ENCODE results near the gene SNX27. TPM values are rescaled to one million over a fixed set of nuclear protein-coding genes. Genes with fewer than 3 reads are reported as not detected.

Gene SNX27
- total RNA-seq, 4 donors from 2014 or later, result 37.0 to 43.7 (median 40.9) TPM

DNA sequence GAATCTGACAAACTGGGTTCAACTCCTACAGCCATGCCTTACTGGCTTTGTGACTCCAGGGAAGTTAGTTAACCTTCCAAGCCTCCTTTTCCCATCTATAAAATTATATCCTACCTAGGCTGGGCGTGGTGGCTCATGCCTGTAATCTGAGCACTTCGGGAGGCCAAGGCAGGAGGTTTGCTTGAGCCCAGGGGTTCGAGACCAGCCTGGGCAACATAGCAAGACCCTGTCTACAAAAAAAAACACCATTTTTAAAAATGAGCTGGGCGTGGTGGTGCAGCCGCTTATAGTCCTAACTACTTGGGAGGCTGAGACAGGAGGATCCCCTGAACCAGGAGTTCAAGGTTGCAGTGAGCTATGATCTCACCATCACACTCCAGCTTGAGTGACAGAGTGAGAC, 89.7 kb downstream of the SNX27 start:
- intact Hi-C loops (cut with DNase I; ENCODE audit: low total_unique reads) (no loop called here), in situ Hi-C loops (cut with MboI; ENCODE audit: low sequenced_read_pairs in 4 of 4) (no loop called here)
- Histone ChIP-seq H3K27me3 (no peaks in the 10 kb centered on the region), H3K4me1 (no peaks in the 10 kb centered on the region), H3K27ac (no peak overlapping the region), H3K9me3 (no peaks in the 10 kb centered on the region), H3K4me3 (no peak overlapping the region), H3K36me3 (peaks cover 0 to 50% of the 10 kb centered on the region in 2 donors)
- TF ChIP-seq, protein P1, sequence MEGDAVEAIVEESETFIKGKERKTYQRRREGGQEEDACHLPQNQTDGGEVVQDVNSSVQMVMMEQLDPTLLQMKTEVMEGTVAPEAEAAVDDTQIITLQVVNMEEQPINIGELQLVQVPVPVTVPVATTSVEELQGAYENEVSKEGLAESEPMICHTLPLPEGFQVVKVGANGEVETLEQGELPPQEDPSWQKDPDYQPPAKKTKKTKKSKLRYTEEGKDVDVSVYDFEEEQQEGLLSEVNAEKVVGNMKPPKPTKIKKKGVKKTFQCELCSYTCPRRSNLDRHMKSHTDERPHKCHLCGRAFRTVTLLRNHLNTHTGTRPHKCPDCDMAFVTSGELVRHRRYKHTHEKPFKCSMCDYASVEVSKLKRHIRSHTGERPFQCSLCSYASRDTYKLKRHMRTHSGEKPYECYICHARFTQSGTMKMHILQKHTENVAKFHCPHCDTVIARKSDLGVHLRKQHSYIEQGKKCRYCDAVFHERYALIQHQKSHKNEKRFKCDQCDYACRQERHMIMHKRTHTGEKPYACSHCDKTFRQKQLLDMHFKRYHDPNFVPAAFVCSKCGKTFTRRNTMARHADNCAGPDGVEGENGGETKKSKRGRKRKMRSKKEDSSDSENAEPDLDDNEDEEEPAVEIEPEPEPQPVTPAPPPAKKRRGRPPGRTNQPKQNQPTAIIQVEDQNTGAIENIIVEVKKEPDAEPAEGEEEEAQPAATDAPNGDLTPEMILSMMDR (IDR thresholded peaks at IDR 0.05 in 4 of 5, conservative IDR thresholded peaks at IDR 0.05 in 1 of 5), result no peak
- no peak for TF ChIP-seq POLR2A (IDR thresholded peaks at IDR 0.05)
- DNase-seq (no peak), ATAC-seq (no peak)

DNA sequence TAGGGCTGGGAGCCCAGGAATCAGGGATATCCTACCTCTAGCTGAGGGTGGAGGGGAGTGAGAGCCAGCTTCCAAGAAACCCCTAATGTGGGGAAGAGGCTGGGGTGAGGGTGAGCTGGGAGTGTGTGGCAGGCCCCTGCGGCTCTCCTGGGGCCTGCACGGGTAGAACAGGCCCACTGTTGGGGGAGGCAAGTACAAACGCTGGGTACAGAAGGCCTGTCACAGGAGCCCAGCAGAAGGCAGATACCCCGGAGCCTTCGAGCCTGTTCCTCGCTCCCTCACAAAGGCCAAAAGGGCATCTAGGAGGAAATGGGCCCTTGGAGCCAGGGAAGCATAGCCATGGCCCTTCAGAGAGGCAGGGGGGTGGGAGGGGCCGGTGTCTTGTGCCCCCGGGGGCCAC, 91.1 kb downstream of the SNX27 start:
- in situ Hi-C loops (cut with MboI; ENCODE audit: low sequenced_read_pairs in 4 of 4) (no loop called here), intact Hi-C loops (cut with DNase I; ENCODE audit: low total_unique reads) (no loop called here)
- no peak for ATAC-seq
- no peak for DNase-seq
- H3K36me3 ChIP-seq, result peaks cover 0 to 39% of the 10 kb centered on the region in 2 donors
- no peaks in the 10 kb centered on the region for H3K4me1 ChIP-seq
- TF ChIP-seq POLR2A (IDR thresholded peaks at IDR 0.05), result no peak
- TF ChIP-seq, protein P1 (IDR thresholded peaks at IDR 0.05 in 4 of 5, conservative IDR thresholded peaks at IDR 0.05 in 1 of 5), result no peak
- H3K4me3 ChIP-seq, result no peak overlapping the region
- H3K27me3 ChIP-seq, result no peaks in the 10 kb centered on the region
- no peaks in the 10 kb centered on the region for H3K9me3 ChIP-seq
- no peak overlapping the region for H3K27ac ChIP-seq

DNA sequence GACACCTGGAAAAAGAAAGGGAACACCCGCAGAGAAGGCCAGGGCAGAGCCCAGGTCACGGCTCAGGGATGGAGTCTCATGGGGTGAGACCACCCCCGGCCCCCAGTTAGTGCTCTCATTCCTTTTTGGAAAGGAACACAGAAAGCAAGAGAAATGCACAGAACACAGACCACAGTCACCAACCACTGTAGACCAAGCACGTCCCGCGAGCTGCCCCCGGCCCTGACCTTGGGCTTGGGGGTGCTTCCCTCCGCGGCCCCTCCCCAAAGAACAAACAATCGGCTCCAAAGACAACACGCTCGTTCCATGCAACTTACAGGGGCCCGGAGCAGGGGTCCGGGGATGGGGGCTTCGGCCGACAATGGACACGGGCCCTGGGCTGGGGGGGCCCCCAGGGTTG, 92.0 kb downstream of the SNX27 start:
- no peak for TF ChIP-seq POLR2A (IDR thresholded peaks at IDR 0.05)
- Histone ChIP-seq H3K27ac (no peak overlapping the region), H3K4me3 (no peak overlapping the region), H3K9me3 (no peaks in the 10 kb centered on the region), H3K27me3 (no peaks in the 10 kb centered on the region), H3K36me3 (peaks cover 0 to 31% of the 10 kb centered on the region in 2 donors), H3K4me1 (no peaks in the 10 kb centered on the region)
- no peak for DNase-seq
- no peak for ATAC-seq
- in situ Hi-C loops (cut with MboI; ENCODE audit: low sequenced_read_pairs in 4 of 4) (no loop called here), intact Hi-C loops (cut with DNase I; ENCODE audit: low total_unique reads) (no loop called here)

DNA sequence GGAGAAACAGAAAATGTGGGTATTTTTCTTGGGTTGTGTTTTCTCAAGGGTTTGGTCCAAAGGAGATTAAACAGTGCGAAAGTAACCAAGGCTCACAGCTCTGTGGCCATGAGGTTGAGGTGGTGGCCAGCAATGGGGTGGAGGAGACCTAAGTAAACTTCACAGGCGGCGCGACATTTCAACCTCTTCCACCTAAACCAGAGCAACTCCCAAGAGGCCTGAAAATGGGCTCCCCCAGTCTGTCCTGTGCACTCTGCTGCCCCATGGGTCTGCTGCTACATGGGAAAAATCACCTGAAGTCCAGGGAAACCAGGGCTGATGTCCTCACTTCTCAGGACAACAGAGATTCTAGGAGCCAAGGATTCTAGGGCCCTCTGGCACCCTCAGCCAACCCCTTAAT, 92.4 kb downstream of the SNX27 start:
- peaks cover 0 to 26% of the 10 kb centered on the region in 2 donors for H3K36me3 ChIP-seq
- intact Hi-C loops (cut with DNase I; ENCODE audit: low total_unique reads) (no loop called here), in situ Hi-C loops (cut with MboI; ENCODE audit: low sequenced_read_pairs in 4 of 4) (no loop called here)
- DNase-seq (no peak), ATAC-seq (no peak)
- TF ChIP-seq POLR2A (IDR thresholded peaks at IDR 0.05), result no peak
- TF ChIP-seq, protein P1 (IDR thresholded peaks at IDR 0.05 in 4 of 5, conservative IDR thresholded peaks at IDR 0.05 in 1 of 5), result no peak
- no peak overlapping the region for H3K4me3 ChIP-seq
- no peaks in the 10 kb centered on the region for H3K9me3 ChIP-seq
- no peaks in the 10 kb centered on the region for H3K4me1 ChIP-seq
- no peaks in the 10 kb centered on the region for H3K27me3 ChIP-seq
- H3K27ac ChIP-seq, result no peak overlapping the region

DNA sequence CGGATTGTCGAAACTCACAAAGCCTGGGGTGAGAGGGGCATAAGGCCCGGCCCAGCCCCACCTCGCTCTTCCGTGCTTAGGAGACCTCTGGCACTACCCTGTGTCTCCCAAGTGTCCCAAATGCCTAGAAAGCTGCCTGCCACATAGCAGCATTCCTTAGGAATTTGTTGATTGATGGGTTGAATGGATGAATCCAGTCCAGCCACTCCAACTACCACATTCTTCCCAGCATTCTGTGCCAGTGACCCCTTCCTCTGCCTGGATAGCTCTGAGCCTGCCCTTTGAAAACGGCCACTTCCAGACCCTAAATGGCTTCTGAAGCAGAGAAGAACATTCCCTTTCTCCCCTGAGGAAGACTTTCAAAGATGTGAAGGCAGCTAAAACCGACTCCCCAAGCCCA, 93.3 kb downstream of the SNX27 start:
- ATAC-seq, result no peak
- intact Hi-C loops (cut with DNase I; ENCODE audit: low total_unique reads), result no loop called here

More for the DNA sequence above, 93.3 kb downstream of the SNX27 start:
- Histone ChIP-seq H3K9me3 (no peaks in the 10 kb centered on the region), H3K27ac (no peak overlapping the region), H3K27me3 (no peaks in the 10 kb centered on the region), H3K4me3 (no peak overlapping the region), H3K36me3 (peaks cover 0 to 17% of the 10 kb centered on the region in 2 donors), H3K4me1 (no peaks in the 10 kb centered on the region)
- in situ Hi-C loops (cut with MboI; ENCODE audit: low sequenced_read_pairs in 4 of 4), result no loop called here
- DNase-seq, result no peak
- TF ChIP-seq POLR2A (IDR thresholded peaks at IDR 0.05), result no peak
- TF ChIP-seq, protein P1 (IDR thresholded peaks at IDR 0.05 in 4 of 5, conservative IDR thresholded peaks at IDR 0.05 in 1 of 5), result no peak

Data from gastrocnemius medialis (tissue), 4 donors.